CD4-positive, alpha-beta T cell (primary cell): ENCODE measurements around the gene TAC4. TPM values are rescaled to one million over a fixed set of nuclear protein-coding genes. Genes with fewer than 3 reads are reported as not detected.

ENCODE experiments used
- ATAC-seq: fragments of 200-7000 bp; cut with Tn5 transposase; one replicate; pipeline ENCODE4 v1.10.0; 2022; ENCODE audit warnings: mild to moderate bottlenecking; ENCODE audit not compliant: poor library complexity
- CTCF ChIA-PET: fragments of 350-600 bp; sonication (Branson Sonifier 250); formaldehyde crosslinking; loops from one replicate; lab custom pipeline; 2021; ENCODE audit warnings: antibody characterized with exemption, inconsistent platforms; lab: Charles Lee
- POLR2A ChIA-PET: fragments of 350-600 bp; sonication (Branson Sonifier 250); formaldehyde crosslinking; loops from one replicate; lab custom pipeline; 2021; ENCODE audit warnings: antibody characterized with exemption, inconsistent platforms; lab: Charles Lee
- DNase-seq, 14 experiments: peaks; one replicate each; pipeline ENCODE4 v3.0.0-alpha.2; 2013 to 2020; ENCODE audit warnings: mixed read lengths in 2 of 14
- H3K27ac ChIP-seq, 2 donors: one replicate each; pipeline versions ENCODE4 v1.5.1 to v1.7.0; 2013; ENCODE audit warnings: low read length in 2 of 2, low read depth in 1 of 2, mild to moderate bottlenecking in 1 of 2
- H3K27me3 ChIP-seq, 2 experiments: 1 replicate in 1 of 2; 2 replicates in 1 of 2; pipeline versions ENCODE4 v1.6.1 to v1.7.0; 2013; ENCODE audit warnings: low read length in 2 of 2, control low read depth in 1 of 2, mild to moderate bottlenecking in 1 of 2, moderate library complexity in 1 of 2; ENCODE audit not compliant: insufficient read depth in 2 of 2, control insufficient read depth in 1 of 2
- H3K36me3 ChIP-seq: one replicate; pipeline ENCODE4 v1.6.1; 2013; ENCODE audit warnings: low read length, control low read depth; ENCODE audit not compliant: insufficient read depth
- H3K4me1 ChIP-seq: one replicate; pipeline ENCODE4 v1.6.1; 2013; ENCODE audit warnings: low read length, control low read depth; ENCODE audit not compliant: insufficient read depth
- H3K4me3 ChIP-seq: one replicate; pipeline ENCODE4 v1.5.1; 2013; ENCODE audit warnings: mild to moderate bottlenecking, low read length, moderate library complexity
- H3K9me3 ChIP-seq, 2 experiments: 1 replicate in 1 of 2; 2 replicates in 1 of 2; pipeline versions ENCODE4 v1.6.1 to v1.7.0; 2013; ENCODE audit warnings: low read length in 2 of 2, mild to moderate bottlenecking in 2 of 2, control low read depth in 1 of 2, moderate library complexity in 1 of 2; ENCODE audit not compliant: control insufficient read depth in 1 of 2, insufficient read depth in 1 of 2
- H3K27ac Mint-ChIP-seq: one replicate; pipeline ENCODE4 v1.8.0; 2020; ENCODE audit warnings: mixed read lengths
- H3K27me3 Mint-ChIP-seq: one replicate; pipeline ENCODE4 v1.8.0; 2021; ENCODE audit warnings: mixed read lengths
- H3K36me3 Mint-ChIP-seq: one replicate; pipeline ENCODE4 v1.8.0; 2021; ENCODE audit warnings: low read depth, mixed read lengths
- H3K4me1 Mint-ChIP-seq: one replicate; pipeline ENCODE4 v1.8.0; 2021; ENCODE audit warnings: low read depth, mixed read lengths
- H3K4me3 Mint-ChIP-seq: one replicate; pipeline ENCODE4 v1.8.0; 2020; ENCODE audit warnings: mild to moderate bottlenecking, mixed read lengths
- H3K9me3 Mint-ChIP-seq: one replicate; pipeline ENCODE4 v1.8.0; 2020; ENCODE audit warnings: mixed read lengths
- CTCF ChIP-seq: fragments of 200-600 bp; IDR thresholded peaks from one replicate; pipeline ENCODE4 v1.8.0; 2022; ENCODE audit warnings: antibody characterized with exemption, mild to moderate bottlenecking
- intact Hi-C, 2 experiments: fragments of 100-400 bp; cut with DNase I in 1 of 2; cut with micrococcal nuclease in 1 of 2; formaldehyde crosslinking; loops; one replicate each; pipeline versions ENCODE4 v1.15.1 to v1.9.0; 2023 to 2025; cut with DNase I, micrococcal nuclease
- total RNA-seq, 174 experiments: library from RNA in 2 of 174; stranded (reverse) in 2 of 174; gene quantifications; one replicate each; pipeline ENCODE4 v1.2.3 and lab custom pipeline; 2021 to 2026

The TAC4 gene
- total RNA-seq, 2 experiments from 2014 or later = not detected

- Mint-ChIP-seq H3K27me3 (no peaks in the 10 kb centered on the region), H3K36me3 (peaks cover 74% of the 10 kb centered on the region), H3K4me1 (no peaks in the 10 kb centered on the region), H3K27ac (no peak overlapping the region), H3K9me3 (no peaks in the 10 kb centered on the region), H3K4me3 (no peak overlapping the region)
- Histone ChIP-seq H3K36me3 (peaks cover 49% of the 10 kb centered on the region), H3K4me3 (no peak overlapping the region), H3K4me1 (no peaks in the 10 kb centered on the region), H3K9me3 (no peaks in the 10 kb centered on the region), H3K27ac (no peak overlapping the region), H3K27me3 (no peaks in the 10 kb centered on the region)
- ChIA-PET CTCF (no interaction called here), POLR2A (no interaction called here)
- TF ChIP-seq CTCF = no peak
- intact Hi-C loops = loop anchor here in 1 of 2 experiments (2.0 kb wide), 1 partner anchor 15 kb away; no protein-coding TSS in a partner anchor
- DNase-seq (no peak), ATAC-seq (no peak)
Measured at GRCh38 chr17:49835472-49835871, 12.4 kb downstream of the TAC4 start.

GRCh38 chr17:49834118-49834743 is 13.6 kb downstream of the TAC4 start:
- Histone ChIP-seq H3K36me3 (peaks cover 55% of the 10 kb centered on the region), H3K4me3 (no peak overlapping the region), H3K4me1 (no peaks in the 10 kb centered on the region), H3K27me3 (no peaks in the 10 kb centered on the region), H3K27ac (no peak overlapping the region), H3K9me3 (no peaks in the 10 kb centered on the region)
- Mint-ChIP-seq H3K27me3 (no peaks in the 10 kb centered on the region), H3K4me1 (peaks cover 1% of the 10 kb centered on the region), H3K9me3 (no peaks in the 10 kb centered on the region), H3K36me3 (peaks cover 76% of the 10 kb centered on the region), H3K27ac (no peak overlapping the region), H3K4me3 (no peak overlapping the region)
- TF ChIP-seq CTCF = no peak
- ChIA-PET CTCF (no interaction called here), POLR2A (interaction anchor here (1.1 kb wide), 1 partner anchor 46 kb away, joined by 3 read pairs; the partner anchor contains the start of gene KAT7)
- no peak for ATAC-seq
- DNase-seq = no peak
- intact Hi-C loops = loop anchor here in 1 of 2 experiments (2.0 kb wide), 1 partner anchor 13 kb away; no protein-coding TSS in a partner anchor

- Mint-ChIP-seq H3K27ac (no peak overlapping the region), H3K4me3 (no peak overlapping the region), H3K36me3 (peaks cover 83% of the 10 kb centered on the region), H3K4me1 (peaks cover 6% of the 10 kb centered on the region), H3K9me3 (no peaks in the 10 kb centered on the region), H3K27me3 (no peaks in the 10 kb centered on the region)
- ChIA-PET CTCF (no interaction called here), POLR2A (interaction anchor here (1.1 kb wide), 1 partner anchor 45 kb away, joined by 3 read pairs; the partner anchor contains the start of gene KAT7)
- Histone ChIP-seq H3K4me3 (no peak overlapping the region), H3K27me3 (no peaks in the 10 kb centered on the region), H3K9me3 (no peaks in the 10 kb centered on the region), H3K4me1 (no peaks in the 10 kb centered on the region), H3K27ac (no peak overlapping the region), H3K36me3 (peaks cover 60% of the 10 kb centered on the region)
- intact Hi-C loops = no loop called here
- no peak for DNase-seq
- no peak for ATAC-seq
- TF ChIP-seq CTCF = no peak
Measured at GRCh38 chr17:49832840-49833599, 14.8 kb downstream of the TAC4 start.
